T-helper 1 cell (primary cell): ENCODE data around the gene SELENOF.
"Not testable (repeated sequence)": the region's sequence is repeated elsewhere in the genome, so short reads cannot be mapped to it uniquely, and the experiment has no call there.

ENCODE experiments used
- DNase-seq, 5 donors: peaks; one replicate each; pipeline ENCODE4 v3.0.0-alpha.2; 2012 to 2020

SELENOF gene

GRCh38 chr1:86856196-86856595 is 57.7 kb downstream of the SELENOF start:
- DNase-seq: no peak

- DNase-seq: no peak
Measured at GRCh38 chr1:86854352-86854751, 59.6 kb downstream of the SELENOF start.

- no peak for DNase-seq
Measured at GRCh38 chr1:86852782-86853408, 61.0 kb downstream of the SELENOF start.

- DNase-seq: no peak
Measured at GRCh38 chr1:86852289-86852688, 61.6 kb downstream of the SELENOF start.

- no peak for DNase-seq
Measured at GRCh38 chr1:86849756-86850155, 64.2 kb downstream of the SELENOF start.

GRCh38 chr1:86848654-86849053 is 65.3 kb downstream of the SELENOF start:
- DNase-seq: no peak

- no peak for DNase-seq
Measured at GRCh38 chr1:86846164-86846647, 67.7 kb downstream of the SELENOF start.

GRCh38 chr1:86845514-86845913 is 68.4 kb downstream of the SELENOF start:
- DNase-seq: no peak

GRCh38 chr1:86841116-86841515 is 72.8 kb downstream of the SELENOF start:
- DNase-seq: no peak

GRCh38 chr1:86833461-86834215 is 80.3 kb downstream of the SELENOF start:
- DNase-seq: peak in 4 of 5 donors; percentile 22 to 54 (median 34)

GRCh38 chr1:86832433-86832832 is 81.5 kb downstream of the SELENOF start:
- no peak for DNase-seq

GRCh38 chr1:86829321-86829720 is 84.6 kb downstream of the SELENOF start:
- no peak for DNase-seq

- DNase-seq: no peak
Measured at GRCh38 chr1:86828024-86828423, 85.9 kb downstream of the SELENOF start.

- no peak for DNase-seq
Measured at GRCh38 chr1:86826856-86827255, 87.1 kb downstream of the SELENOF start.

- DNase-seq: no peak
Measured at GRCh38 chr1:86825319-86825718, 88.6 kb downstream of the SELENOF start.

- no peak for DNase-seq
Measured at GRCh38 chr1:86823821-86824500, 90.0 kb downstream of the SELENOF start.

- no peak for DNase-seq
Measured at GRCh38 chr1:86823386-86823785, 90.5 kb downstream of the SELENOF start.

GRCh38 chr1:86822459-86822858 is 91.5 kb downstream of the SELENOF start:
- DNase-seq: no peak

- DNase-seq: no peak
Measured at GRCh38 chr1:86821956-86822355, 92.0 kb downstream of the SELENOF start.

GRCh38 chr1:86819970-86820369 is 94.0 kb downstream of the SELENOF start:
- not testable (repeated sequence) for DNase-seq

- not testable (repeated sequence) for DNase-seq
Measured at GRCh38 chr1:86817246-86817826, 96.6 kb downstream of the SELENOF start.

- not testable (repeated sequence) for DNase-seq
Measured at GRCh38 chr1:86814118-86814517, 99.8 kb downstream of the SELENOF start.
